ENCODE measurements around the gene TMEM169. TPM values are rescaled to one million over a fixed set of nuclear protein-coding genes. Genes with fewer than 3 reads are reported as not detected.

TMEM169 gene
- total RNA-seq, 4 donors from 2014 or later, result 0.36 to 1.6 (median 0.70) TPM

GRCh38 chr2:216108967-216109921 lies 27.5 kb downstream of the TMEM169 start, which contains the start of gene XRCC5:
XRCC5 (plus strand) TSS chr2:216109348; CDS start chr2:216109437, 89 bp downstream.
- peak; percentile 93 for ATAC-seq (ENCODE audit: low FRiP score)
- TF ChIP-seq, protein P1, sequence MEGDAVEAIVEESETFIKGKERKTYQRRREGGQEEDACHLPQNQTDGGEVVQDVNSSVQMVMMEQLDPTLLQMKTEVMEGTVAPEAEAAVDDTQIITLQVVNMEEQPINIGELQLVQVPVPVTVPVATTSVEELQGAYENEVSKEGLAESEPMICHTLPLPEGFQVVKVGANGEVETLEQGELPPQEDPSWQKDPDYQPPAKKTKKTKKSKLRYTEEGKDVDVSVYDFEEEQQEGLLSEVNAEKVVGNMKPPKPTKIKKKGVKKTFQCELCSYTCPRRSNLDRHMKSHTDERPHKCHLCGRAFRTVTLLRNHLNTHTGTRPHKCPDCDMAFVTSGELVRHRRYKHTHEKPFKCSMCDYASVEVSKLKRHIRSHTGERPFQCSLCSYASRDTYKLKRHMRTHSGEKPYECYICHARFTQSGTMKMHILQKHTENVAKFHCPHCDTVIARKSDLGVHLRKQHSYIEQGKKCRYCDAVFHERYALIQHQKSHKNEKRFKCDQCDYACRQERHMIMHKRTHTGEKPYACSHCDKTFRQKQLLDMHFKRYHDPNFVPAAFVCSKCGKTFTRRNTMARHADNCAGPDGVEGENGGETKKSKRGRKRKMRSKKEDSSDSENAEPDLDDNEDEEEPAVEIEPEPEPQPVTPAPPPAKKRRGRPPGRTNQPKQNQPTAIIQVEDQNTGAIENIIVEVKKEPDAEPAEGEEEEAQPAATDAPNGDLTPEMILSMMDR (IDR thresholded peaks at IDR 0.05), result no peak
- peak; percentile 86 for DNase-seq (ENCODE audit: low spot score)

DNA sequence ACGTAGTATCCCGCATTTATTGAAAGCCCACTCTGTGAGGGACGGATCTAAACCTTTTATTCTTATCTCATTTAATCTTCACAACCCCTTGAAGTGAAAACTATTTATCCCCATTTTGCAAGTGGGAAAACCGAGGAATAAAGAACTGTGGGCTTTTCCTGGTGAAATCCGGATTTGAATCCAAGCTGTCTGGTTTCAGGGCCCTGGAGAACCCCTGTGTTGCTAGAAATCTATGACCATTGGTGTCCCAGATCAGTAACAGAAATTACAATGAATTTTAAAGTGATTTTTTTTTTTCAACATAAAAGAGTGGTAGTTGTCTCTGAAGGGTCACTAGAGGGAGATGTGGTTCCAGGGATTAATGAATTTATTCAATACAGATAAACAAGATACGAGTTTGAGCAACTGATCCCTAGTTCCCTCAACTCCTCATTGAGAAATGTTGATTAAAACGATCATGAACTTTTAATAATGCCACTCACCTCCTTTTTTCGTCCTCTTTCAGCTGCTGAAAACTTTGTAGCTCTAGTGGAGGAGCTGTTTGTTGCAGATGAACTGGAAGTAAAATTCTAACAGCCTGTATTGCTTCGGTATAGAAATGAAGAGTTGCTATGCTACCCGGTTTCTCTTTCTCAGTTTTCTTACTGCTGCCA lies 28.4 kb downstream of the TMEM169 start:
- TF ChIP-seq, protein P1 (IDR thresholded peaks at IDR 0.05), result no peak
- no peak for ATAC-seq (ENCODE audit: low FRiP score)
- no peak for DNase-seq (ENCODE audit: low spot score)

- DNase-seq (ENCODE audit: low spot score) (no peak), ATAC-seq (ENCODE audit: low FRiP score) (no peak)
- TF ChIP-seq, protein P1 (IDR thresholded peaks at IDR 0.05), result no peak
These were observed 28.9 kb downstream of the TMEM169 start for GRCh38 chr2:216110620-216111019.

DNA sequence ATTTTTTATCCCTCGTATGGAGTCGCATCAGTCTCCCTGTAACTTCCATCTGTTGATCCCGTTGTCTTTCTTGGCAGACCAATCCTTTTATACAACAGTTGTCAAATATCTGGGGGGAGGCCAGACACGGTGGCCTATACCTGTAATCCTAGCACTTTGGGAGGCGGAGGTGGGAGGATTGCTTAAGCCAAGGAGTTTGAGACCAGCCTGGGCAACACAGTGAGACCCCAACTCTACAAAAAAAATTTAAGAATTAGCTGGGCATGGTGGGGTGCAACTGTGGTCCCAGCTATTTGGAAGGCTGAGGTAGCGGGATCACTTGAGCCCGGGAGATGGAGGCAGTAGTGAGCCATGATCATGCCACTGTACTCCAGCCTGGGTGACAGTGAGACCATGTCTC lies 29.4 kb downstream of the TMEM169 start:
- TF ChIP-seq, protein P1 (IDR thresholded peaks at IDR 0.05), result no peak
- no peak for ATAC-seq (ENCODE audit: low FRiP score)

GRCh38 chr2:216112926-216113325 lies 31.2 kb downstream of the TMEM169 start:
- no peak for DNase-seq (ENCODE audit: low spot score)
- TF ChIP-seq, protein P1 (IDR thresholded peaks at IDR 0.05), result no peak
- no peak for ATAC-seq (ENCODE audit: low FRiP score)

More for the DNA sequence above, 29.4 kb downstream of the TMEM169 start:
- DNase-seq (ENCODE audit: low spot score), result no peak

- TF ChIP-seq, protein P1 (IDR thresholded peaks at IDR 0.05), result no peak
- ATAC-seq (ENCODE audit: low FRiP score) (no peak), DNase-seq (ENCODE audit: low spot score) (no peak)
These were observed 31.9 kb downstream of the TMEM169 start for GRCh38 chr2:216113572-216113971.
